Mucosa of descending colon (tissue), 3 donors: Measurements from ENCODE around the gene CTNNA3. TPM values are rescaled to one million over a fixed set of nuclear protein-coding genes. Genes with fewer than 3 reads are reported as not detected.

Source experiments
- ATAC-seq: fragments of 200-7000 bp; cut with Tn5 transposase; one replicate; pipeline ENCODE4 v1.9.1; 2020; ENCODE audit warnings: mild to moderate bottlenecking, moderate library complexity
- DNase-seq, 3 donors: peaks; one replicate each; pipeline ENCODE4 v3.0.0-alpha.2; 2020
- H3K36me3 ChIP-seq: fragments of 200-600 bp; one replicate; pipeline ENCODE4 v1.8.0; 2021; ENCODE audit warnings: low read depth, mild to moderate bottlenecking
- H3K4me1 ChIP-seq: fragments of 200-600 bp; one replicate; pipeline ENCODE4 v1.8.0; 2021; ENCODE audit warnings: low read depth, mild to moderate bottlenecking
- H3K4me3 ChIP-seq: fragments of 200-600 bp; one replicate; pipeline ENCODE4 v1.8.0; 2021; ENCODE audit warnings: mild to moderate bottlenecking
- H3K9me3 ChIP-seq: fragments of 200-600 bp; one replicate; pipeline ENCODE4 v1.8.0; 2021; ENCODE audit warnings: mild to moderate bottlenecking
- CTCF ChIP-seq: fragments of 200-600 bp; IDR thresholded peaks from one replicate; pipeline ENCODE4 v1.8.0; 2022; ENCODE audit warnings: antibody characterized with exemption, mild to moderate bottlenecking
- intact Hi-C, 2 donors: fragments of 100-400 bp; cut with DNase I in 1 of 2; cut with micrococcal nuclease in 1 of 2; formaldehyde crosslinking; loops; one replicate each; pipeline versions ENCODE4 v1.11.0 to v1.11.1; 2022; cut with DNase I, micrococcal nuclease
- total RNA-seq, 3 donors: library from RNA; stranded (reverse); fragmentation: NEBNext Ultra II Directional in 2 of 3; extraction: Animal tissue kit (Norgen Biotek cat#: 25700) in 2 of 3; gene quantifications; one replicate each; pipeline versions ENCODE4 v1.2.1 to v1.2.4, GENCODE V29; 2021 to 2023
- donor health status: DM: no; HTN: no; CAD: no; lungs with moderate emphysema.
- donor health status: DM: no; HTN: no; CAD: no.
- donor health status: DM: no; HTN: yes; CAD: no.

Gene CTNNA3
- total RNA-seq, 3 donors from 2014 or later = 0.52 to 7.5 (median 0.70) TPM

GRCh38 chr10:66049335-66049734, 1646.7 kb downstream of the CTNNA3 start:
- intact Hi-C loops = no loop called here
- TF ChIP-seq CTCF = no peak
- no peak overlapping the region for H3K4me3 ChIP-seq
- no peaks in the 10 kb centered on the region for H3K9me3 ChIP-seq
- DNase-seq (no peak), ATAC-seq (no peak)
- no peaks in the 10 kb centered on the region for H3K36me3 ChIP-seq
- H3K4me1 ChIP-seq = no peaks in the 10 kb centered on the region

GRCh38 chr10:66045859-66046258, 1650.1 kb downstream of the CTNNA3 start:
- H3K4me3 ChIP-seq = no peak overlapping the region
- no peaks in the 10 kb centered on the region for H3K4me1 ChIP-seq
- H3K9me3 ChIP-seq = no peaks in the 10 kb centered on the region
- ATAC-seq (no peak), DNase-seq (no peak)
- TF ChIP-seq CTCF = no peak
- no peaks in the 10 kb centered on the region for H3K36me3 ChIP-seq
- intact Hi-C loops = no loop called here

- Histone ChIP-seq H3K36me3 (no peaks in the 10 kb centered on the region), H3K9me3 (no peaks in the 10 kb centered on the region), H3K4me1 (no peaks in the 10 kb centered on the region), H3K4me3 (no peak overlapping the region)
- DNase-seq = no peak
- no peak for ATAC-seq
- intact Hi-C loops = no loop called here
- TF ChIP-seq CTCF = no peak
Observed at GRCh38 chr10:66041771-66042170, 1654.2 kb downstream of the CTNNA3 start.

- no peak for ATAC-seq
- no peaks in the 10 kb centered on the region for H3K4me1 ChIP-seq
- no peaks in the 10 kb centered on the region for H3K9me3 ChIP-seq
- intact Hi-C loops = no loop called here
- no peak overlapping the region for H3K4me3 ChIP-seq
- no peak for TF ChIP-seq CTCF
- no peaks in the 10 kb centered on the region for H3K36me3 ChIP-seq
- no peak for DNase-seq
Observed at GRCh38 chr10:66038623-66039022, 1657.4 kb downstream of the CTNNA3 start.

GRCh38 chr10:66026321-66026720, 1669.7 kb downstream of the CTNNA3 start:
- H3K36me3 ChIP-seq = no peaks in the 10 kb centered on the region
- no peak for TF ChIP-seq CTCF
- ATAC-seq = no peak
- H3K4me3 ChIP-seq = no peak overlapping the region
- DNase-seq = no peak
- no peaks in the 10 kb centered on the region for H3K9me3 ChIP-seq
- H3K4me1 ChIP-seq = no peaks in the 10 kb centered on the region
- intact Hi-C loops = no loop called here

- intact Hi-C loops = no loop called here
- ATAC-seq (no peak), DNase-seq (no peak)
- no peak overlapping the region for H3K4me3 ChIP-seq
- H3K4me1 ChIP-seq = no peaks in the 10 kb centered on the region
- no peak for TF ChIP-seq CTCF
- H3K9me3 ChIP-seq = no peaks in the 10 kb centered on the region
- no peaks in the 10 kb centered on the region for H3K36me3 ChIP-seq
Observed at GRCh38 chr10:66025186-66025585, 1670.8 kb downstream of the CTNNA3 start.
